ENCODE results near the gene CENPX.

GRCh38 chr17:82070611-82071010 lies 47.9 kb upstream of the CENPX start:
- TF ChIP-seq CTCF (IDR thresholded peaks at IDR 0.05) (no peak), POLR2A (IDR thresholded peaks at IDR 0.05) (no peak)

Measured in esophagus squamous epithelium (tissue), 4 donors.